H4 (cell line): ENCODE measurements around the gene SIRPA. TPM values are rescaled to one million over a fixed set of nuclear protein-coding genes. Genes with fewer than 3 reads are reported as not detected.
A peak's percentile ranks its signal among the peaks of the same experiment; 100 is the strongest.

Experiments used
- DNase-seq: peaks from one replicate; pipeline ENCODE4 v3.0.0-alpha.2; 2015; ENCODE audit warnings: low spot score
- total RNA-seq: library from RNA; depleted of rRNA; stranded (reverse); fragments of >200 nt; shearing (Covaris generic); gene quantifications from 2 replicates; pipeline ENCODE4 v1.2.3, GENCODE V29; 2014; rRNA removed

SIRPA gene
- 6.8 and 10.6 TPM in 2 replicates for total RNA-seq

DNA sequence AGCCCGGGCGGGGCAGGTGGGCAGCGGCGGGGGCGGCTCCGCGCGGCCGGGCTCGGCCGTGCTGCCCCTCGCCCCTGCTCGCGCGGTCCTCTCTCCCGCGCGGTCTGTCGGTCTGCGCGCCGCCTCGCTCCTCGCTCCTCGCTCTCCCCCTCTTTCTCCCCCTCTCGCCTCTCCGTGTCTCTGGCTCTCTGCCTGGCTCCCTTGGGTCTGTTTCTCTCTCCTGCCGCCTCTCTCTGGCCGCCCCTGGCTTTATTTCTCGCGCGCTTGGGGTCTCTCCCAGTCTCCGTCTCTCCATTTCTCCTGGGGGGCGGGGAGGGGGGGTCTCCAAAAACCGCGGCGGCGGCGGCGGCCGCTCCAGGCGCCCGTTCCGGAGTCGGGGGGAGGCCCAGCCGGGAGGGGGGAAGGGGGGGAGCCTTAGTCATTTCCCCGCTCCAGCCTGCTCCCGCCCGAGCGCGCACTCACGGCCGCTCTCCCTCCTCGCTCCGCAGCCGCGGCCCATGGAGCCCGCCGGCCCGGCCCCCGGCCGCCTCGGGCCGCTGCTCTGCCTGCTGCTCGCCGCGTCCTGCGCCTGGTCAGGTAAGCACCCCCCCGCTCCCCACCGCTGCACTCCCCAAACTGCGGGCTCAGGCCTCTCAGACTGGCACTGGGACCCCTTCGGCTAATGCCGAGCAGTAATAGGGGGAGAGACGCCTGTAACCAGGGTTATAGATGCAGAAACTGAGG, at the start of gene SIRPA:
Gene SIRPA, plus strand, starts transcription at position 457 of the 723 bp plus-strand sequence. Its CDS starts 41 bp downstream, at position 498.
- DNase-seq = peak; percentile 30

DNA sequence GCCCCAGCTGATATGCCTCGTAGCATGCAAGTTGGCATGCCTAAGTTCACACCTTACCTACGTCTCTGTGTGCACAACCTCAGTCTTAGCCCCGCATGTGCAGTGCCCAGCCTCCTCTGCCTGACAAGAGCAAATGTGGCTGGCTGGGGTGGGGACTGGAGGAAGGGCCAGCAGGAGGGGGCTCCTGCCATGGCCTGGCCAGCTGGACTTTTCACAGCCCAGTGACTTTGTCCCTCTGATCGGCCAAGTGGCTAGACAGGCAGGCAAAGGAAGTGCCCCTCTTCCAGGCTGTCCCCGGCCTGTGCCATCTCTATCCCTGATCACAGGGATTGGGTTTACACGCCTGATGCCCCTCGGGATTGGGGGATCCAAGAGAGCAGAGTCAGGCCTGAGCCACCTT, 49.5 kb upstream of the SIRPA start:
- no peak for DNase-seq

DNA sequence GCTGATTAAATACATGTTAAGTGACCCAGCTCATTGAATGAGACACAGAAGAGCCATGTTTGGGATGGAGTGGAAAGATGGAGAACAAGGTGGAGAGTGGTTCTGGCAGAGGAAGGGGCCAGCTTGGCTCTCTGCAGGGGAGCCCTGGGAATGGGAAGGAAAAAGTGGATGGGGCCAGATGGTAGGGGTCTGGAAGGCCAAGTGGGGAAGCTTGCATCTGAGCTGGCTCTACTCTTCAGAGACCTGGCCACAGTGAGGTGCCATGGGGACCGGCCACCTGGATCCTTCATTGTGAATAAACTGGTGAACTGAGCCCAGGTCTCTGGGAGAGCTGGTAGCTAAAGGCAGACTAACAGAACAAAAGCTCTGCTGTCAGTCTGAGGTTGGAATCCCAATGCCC, 48.9 kb upstream of the SIRPA start:
- DNase-seq = no peak

DNA sequence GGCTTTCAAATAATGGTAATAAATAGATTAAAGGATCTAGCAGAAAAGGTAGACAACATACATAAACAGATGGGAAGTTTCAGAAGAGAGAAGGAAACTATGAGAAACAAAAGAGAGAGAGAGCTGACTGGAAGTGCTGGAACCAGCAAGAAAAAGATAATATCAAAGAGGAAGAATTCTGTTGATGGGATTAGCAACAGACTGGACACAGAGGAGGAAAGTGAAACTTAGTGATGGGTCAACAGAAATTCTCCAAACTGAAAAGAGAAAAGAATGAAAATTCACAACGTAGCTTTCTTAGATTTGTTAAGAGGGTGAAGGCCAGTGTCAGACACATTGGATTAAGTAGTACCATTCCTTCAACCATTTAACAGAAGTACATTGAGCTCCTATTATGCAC, 48.3 kb upstream of the SIRPA start:
- no peak for DNase-seq

DNA sequence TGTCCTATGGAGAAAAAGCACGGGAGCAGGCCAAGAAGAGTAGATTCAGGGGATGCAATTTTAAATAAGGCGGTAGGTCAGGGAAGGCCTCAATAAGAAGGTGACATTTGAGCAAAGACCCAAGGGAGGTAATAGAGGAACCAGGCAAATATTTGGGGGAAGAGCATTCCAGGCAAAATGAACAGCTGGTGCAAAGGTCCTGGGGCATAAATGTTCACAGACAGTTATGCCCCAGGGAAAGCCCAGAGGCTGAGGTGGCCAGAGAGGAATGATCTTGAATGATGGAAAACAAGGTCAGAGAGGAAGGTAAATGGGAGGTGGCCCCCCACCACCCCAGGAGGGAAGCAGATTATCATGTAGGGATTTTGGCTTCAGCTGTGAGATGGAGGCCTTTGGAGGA, 47.4 kb upstream of the SIRPA start:
- no peak for DNase-seq

DNA sequence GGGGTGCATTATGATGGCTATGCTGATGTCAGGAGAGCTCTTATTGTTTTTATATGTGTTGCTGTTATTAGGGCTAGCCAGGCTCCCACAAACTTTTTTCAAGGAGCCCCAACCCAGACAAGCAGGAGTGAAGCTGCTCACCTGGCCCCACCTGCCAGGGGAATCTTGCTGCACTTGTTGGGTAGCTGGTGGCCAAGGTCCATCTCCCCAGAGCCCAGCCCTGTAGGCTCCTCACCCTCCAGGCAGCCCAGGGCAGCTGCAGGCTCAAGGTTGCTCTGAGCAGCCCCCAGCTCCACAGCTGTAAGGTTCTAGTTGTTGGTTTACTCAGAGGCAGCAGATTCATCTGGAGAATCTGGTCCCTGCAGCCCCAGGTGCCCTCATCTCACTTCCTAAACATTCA, 46.8 kb upstream of the SIRPA start:
- no peak for DNase-seq

DNA sequence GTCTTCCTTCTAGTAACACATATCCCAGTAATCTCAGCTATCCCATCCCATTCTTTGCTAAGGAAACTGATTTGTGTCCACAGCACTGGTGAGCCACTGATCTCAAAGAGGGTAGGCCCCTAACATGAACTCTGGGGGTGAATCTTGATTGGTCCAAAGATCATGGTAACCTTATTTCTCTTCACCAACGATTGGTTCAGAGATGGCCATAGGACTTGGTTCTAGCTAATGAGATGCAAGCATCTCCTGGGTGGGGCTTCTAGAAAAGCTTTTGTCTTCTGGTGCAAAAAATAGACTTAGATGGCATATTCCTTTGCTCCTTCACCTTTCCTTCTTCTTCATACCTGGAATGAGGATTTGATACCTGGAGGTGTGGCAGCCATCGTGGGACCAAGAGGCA, 43.8 kb upstream of the SIRPA start:
- no peak for DNase-seq

DNA sequence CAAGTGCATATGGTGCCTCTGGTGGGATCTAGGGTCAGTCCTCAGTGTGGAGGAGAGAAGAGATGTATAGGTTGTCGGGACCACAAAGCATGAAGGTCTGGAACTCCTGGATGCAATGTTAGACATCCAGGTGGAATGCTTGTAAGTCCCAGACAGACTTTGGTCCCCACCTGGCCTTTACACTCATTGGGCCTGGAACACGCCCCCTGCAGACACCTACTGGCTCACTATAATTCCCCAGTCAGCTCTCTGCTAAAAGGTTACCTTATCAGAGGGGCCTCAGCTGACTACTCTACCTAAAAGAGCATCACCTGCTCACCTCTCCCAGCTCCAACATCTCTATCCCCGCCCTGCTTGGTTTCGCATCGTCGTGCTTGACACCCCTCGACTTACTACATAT, 41.7 kb upstream of the SIRPA start:
- no peak for DNase-seq

DNA sequence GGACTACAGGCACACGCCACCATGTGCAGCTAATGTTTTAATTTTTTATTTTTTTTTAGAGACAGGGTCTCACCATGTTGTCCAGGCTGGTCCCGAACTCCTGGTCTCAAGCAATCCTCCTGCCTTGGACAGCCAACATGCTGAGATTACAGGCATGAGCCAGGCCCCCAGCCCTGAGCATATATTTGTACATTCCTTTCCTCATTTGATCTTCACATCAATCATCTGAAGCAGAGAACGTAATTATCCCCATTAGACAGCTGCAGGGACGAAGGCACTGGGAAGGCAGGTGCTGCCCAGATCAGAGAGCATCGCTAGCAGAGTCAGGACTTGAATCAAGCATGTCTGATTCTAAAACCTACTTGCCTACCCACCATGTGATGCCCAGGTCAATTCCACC, 41.0 kb upstream of the SIRPA start:
- DNase-seq = no peak

DNA sequence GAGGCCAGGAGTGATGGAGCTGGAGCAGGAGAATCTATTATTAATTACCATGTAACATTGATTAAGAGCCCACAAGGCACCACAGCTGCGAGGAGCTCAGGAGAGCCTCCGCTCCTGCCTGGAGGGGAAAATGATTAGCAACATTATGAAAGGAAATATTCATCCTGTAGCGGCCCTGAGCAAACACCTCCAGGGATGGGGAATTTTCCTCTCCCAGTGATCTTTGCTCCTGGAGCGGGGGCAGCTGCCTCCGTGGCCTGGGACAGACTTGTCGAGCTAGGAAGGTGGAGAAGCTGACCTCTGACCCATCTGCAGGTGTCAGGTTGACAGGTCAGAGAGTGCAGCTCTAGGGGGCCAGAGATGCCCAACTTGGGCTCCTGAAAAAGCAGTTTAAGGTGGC, 40.1 kb upstream of the SIRPA start:
- no peak for DNase-seq

DNA sequence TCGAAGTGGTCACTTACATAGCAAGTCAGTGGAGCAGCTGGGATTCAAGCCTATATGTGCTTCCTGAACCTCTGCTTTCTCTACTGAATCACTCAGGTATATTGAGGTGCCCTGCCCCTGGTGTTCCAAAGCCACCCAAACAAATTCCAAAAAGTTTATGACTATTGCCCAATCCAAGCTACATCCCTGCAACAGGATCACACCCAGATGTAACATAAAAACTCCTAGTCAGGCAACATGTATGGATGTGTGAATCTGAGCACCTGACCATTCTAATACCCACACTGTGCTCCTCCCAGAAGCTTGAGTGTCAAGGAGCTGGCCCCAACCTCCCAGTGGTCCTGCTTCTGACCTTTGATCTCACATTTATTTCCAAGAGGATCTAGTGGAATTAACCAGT, 39.5 kb upstream of the SIRPA start:
- DNase-seq = no peak

DNA sequence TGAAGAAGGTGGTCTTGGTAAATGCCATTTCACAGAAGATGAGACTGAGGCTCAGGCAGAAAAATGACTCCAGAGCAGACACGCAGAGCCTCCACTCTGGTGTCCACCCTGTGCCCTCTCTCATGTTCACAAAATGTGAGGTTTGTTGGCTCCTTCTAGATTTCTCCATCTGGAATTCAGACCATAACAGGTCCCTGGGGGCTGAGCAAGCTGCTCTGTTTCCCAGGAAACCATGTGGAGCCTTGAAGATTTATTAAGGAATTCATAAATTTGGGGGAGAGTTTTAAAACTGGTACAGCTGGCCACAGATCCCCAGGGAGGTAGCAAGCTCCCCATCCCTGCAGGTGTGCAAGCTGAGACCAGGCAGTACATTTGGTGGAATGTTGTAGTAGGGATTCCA, 38.8 kb upstream of the SIRPA start:
- DNase-seq = no peak

DNA sequence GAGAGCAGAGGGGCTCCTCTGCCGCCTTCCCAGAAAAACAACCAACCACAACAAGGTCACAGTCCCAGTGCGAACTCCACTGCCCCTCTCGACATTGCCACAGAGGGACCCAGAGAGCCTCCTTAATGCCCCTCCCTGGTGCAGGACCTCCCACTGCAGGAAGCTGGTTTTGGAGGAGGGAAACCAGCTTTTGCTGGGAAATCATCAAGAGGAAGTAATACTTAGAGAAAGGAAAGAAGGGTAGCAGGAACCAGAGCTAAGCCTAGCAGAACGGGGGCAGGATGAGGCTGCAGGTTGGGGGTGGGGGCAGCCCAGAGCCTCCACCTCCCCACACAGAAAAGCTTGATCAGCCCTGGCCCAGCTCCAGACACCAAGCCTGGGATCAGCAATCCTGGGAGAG, 37.7 kb upstream of the SIRPA start:
- no peak for DNase-seq

DNA sequence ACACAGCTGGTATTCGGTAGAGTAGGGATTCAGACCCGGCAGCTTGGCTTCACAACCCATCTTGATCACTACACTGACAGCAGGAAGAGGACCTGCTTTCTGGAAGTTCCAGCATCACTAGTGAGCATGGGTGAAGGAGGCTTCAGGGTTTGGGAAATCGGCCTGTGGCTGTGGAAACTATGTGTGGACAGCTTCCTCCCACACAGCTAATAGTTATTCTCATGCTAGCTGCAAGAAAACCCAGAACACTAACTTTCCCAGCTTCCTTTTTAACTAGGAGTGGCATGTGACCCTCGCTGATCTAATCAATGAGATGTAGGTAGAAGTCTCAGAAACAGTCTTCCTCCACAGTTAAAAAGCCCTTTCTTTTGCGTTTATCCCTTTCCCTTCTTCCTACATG, 36.3 kb upstream of the SIRPA start:
- DNase-seq = no peak

DNA sequence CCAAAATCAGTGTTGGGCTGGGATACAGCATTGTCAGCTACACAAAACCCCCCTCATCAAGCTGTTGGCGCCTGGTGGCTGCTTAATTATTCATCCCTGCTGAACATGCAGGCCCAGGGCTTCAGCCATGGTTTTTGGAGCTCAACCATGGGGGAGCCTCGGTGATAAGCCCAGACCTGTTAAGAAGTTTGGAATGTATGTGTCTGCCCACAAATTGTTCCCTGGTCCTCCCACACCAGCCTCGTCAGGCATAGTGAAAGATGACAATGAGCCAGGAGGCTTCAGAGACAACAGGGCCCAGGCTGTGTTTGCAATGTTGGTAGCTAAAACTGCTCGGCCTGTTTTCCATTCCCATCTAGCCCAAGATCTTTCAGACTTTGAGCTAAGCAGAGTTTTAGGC, 34.8 kb upstream of the SIRPA start:
- DNase-seq = no peak

DNA sequence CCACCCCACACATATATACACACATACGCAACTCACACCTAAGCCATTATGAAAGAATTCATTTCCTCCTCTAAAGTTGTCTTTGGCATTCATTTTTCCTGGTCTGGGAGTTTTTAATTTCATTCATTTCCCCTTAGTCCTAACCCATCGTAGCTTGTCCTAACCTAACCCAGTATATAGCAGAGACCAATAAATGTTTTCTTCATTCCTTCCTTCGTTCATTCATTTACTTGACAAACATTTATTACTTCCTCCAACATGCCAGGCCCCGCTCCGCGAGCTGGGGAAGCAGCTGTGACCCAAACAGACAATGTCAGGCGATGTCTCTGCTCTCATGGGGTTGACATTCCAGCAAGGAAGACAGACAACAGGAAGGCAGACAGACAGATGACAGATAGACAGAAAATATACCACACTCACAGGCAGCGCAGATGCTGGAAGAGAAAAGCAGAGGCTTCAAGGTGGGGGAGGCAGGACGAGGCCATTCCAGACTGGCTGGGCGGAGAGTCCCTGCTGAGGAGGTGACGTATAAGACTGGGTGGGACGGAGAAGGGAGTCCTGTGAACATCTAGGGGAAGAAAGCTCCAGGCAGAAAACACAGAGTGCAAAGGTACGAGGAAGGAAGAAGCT, 33.7 kb upstream of the SIRPA start:
- DNase-seq = no peak

DNA sequence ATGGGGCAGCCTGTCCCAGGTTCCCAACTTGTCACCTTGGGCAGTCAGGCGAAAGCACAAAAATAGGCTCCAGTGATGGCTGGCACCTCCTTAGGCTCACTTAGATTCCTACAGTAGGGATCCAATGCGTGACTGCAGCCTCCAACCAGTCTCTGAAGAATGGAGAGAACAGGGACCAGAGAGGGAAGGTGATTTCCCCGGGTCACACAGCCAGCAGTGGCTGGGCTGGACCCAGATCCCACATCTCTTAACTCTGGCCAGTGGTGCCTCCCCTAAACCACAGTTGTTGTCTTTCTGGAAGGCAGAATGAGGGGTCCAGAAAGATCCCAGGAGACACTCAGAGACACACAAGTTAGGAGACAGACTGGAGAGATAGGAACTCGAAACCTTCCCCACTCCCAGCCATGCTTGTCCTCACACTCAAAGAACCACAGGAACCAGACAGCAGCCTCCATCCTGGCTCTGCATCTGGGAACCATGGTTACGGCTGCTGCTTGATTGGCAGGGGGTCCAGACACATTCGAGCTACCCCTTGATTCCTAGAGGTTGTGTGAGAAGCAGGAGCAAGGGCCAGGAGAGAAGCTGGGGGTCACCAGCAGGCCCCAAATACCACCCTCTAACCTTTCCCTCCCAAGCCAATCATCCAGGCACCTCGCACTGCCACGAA, 33.1 kb upstream of the SIRPA start:
- no peak for DNase-seq

DNA sequence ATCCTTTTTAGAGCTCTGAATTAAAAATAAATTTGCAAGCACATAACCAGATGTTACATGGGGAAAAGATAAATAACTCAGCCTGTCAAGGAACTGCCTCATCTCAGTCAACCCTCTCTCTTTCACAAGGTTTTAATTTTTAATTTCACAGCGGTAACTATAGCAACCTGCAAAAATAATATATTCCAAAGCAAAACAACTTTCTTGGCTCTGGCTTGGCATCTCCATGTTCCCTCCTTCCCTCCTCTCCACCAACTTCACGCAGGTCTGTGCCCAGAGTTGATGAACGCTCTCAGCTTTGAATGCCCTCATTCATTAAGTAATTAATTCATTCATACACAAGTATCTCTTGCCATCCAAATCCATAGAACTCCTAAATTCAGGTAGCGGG, 32.5 kb upstream of the SIRPA start:
- DNase-seq = no peak

DNA sequence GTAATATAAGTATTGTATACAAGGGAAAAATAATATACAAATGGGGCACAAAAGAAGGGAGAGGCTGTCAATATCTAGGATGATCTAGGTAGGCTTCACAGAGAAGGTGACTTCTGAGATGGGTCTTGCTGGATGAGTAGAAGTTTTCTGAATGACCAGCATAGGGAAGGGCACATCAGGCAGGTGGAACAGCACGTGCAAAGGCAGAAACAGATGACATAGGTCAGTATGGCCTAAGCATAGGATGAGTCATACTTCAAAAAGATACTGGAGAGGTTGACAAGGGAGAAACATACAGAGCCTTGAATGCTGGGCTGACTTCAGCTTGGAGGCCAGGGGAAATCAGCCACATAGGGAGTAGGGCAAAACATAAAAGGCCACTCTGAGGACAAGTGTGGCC, 31.9 kb upstream of the SIRPA start:
- DNase-seq = no peak

DNA sequence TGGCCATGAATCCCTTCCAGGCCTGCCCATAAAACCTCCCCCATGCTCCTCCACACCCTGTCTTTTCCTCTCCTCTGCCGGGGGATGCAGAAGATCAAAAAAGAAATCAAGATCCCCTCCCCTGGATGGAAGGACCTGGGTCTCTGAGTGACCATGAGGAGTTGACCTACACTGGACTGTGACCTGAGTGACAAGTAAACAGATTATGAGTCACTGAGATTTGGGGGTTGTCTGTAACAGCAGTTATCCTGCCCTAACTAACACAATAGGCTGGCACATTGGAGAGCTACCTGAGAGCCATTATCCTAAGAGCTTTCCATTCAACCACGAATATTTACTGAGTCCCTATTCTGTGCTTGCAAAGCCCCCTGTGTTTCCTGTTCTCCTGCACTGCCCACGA, 28.4 kb upstream of the SIRPA start:
- DNase-seq = no peak

DNA sequence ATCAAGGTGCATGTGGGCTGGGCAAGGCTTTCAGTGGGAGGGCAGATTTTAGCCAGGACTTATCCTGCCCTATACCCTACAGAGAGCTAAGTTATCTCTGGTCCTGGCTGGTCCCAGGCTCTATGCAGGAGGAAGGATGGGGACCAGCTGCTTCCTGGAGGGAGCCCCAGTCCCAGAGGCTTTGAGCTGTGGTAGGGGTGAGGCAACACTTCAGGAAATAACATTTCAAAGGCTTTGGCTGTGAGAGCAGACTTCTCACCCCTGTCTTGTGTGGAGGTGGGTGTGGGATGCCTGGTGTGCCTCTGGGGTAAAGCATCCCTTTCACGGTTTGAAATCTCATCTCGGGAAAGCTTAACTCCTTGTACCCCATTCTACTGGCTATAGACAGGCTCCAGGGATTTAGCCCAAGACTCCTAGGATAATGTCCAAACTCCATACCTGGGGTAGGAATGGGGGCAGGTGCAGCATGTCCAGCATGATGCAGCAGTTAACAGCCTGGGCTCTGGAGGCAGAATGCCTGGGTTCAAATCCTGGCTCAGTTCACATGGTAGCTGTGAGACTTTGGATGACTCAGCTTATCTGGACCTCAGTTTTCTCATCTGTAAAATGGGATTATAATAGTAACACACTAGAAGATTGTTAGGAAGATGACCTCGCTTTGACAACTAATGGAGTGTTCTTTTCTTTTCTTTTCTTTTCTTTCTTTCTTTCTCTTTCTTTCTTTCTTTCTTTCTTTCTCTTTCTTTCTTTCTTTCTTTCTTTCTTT, 27.5 kb upstream of the SIRPA start:
- no peak for DNase-seq

DNA sequence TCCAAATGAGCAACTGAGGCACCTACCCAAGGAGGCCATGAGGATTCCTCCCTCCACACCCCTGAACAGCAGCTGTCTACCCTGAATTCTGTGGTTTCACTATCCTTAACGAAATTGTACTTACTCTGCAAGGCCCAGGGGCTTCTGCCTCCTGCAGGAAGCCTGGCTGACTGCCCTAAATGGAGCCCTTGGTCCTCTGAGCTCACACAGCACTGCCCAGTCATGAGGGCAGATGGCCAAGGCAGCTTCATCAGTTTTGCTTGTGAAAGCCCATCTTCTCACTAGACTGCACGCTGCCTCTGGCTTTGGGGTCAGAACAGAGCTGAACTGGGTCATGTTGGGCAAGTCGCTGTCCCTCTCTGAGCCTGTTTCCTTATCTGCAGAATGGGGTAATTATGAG, 26.4 kb upstream of the SIRPA start:
- DNase-seq = no peak

DNA sequence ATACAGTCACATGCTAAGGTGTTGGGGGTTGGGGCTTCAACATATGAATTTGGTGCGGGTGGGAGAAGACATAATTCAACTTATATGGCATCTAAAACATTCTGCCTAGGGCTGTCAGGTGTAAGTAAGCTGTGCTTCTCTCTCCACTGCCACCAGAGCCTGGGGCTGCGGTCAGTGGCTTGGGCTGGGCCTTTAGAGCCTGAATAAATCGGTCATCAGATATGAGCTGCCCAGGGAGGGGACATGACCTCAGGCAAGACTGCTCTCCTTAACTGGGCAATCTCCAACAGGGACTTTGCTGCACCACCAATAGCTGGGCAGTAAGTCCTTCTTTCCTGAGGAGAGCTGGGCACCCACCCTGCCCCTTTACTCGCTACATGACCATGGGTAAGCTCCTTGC, 24.9 kb upstream of the SIRPA start:
- no peak for DNase-seq
